HG03175 (cell line): ENCODE measurements around the gene NR1D2.

Source experiments
- ATAC-seq: cut with Tn5 transposase; IDR thresholded peaks from one replicate; pipeline ENCODE4 v1.9.1; 2021; ENCODE audit warnings: mild to moderate bottlenecking, moderate library complexity; ENCODE audit not compliant: unreplicated experiment

Gene NR1D2

GRCh38 chr3:23928524-23928923, 16.6 kb upstream of the NR1D2 start:
- ATAC-seq, result no peak

- no peak for ATAC-seq
Measured at GRCh38 chr3:23931597-23931996, 13.5 kb upstream of the NR1D2 start.

DNA sequence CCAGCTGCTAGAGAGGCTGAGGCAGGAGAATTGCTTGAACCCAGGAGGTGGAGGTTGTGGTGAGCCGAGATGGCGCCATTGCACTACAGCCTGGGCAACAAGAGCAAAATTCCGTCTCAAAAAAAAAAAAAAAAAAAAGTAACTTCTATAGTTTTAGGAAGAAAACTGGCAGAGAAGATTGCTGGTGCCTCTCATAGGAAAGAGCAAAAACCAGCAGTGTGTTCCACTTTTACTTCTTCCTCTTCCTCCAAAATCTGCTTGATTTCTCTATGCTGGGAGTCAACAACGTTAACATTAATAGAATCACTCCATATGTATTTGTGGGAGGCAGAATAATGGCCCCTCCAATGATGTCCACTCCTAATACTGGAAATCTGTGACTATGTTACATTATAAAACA, 12.5 kb upstream of the NR1D2 start:
- ATAC-seq, result no peak

GRCh38 chr3:23934253-23934652, 10.8 kb upstream of the NR1D2 start:
- ATAC-seq, result no peak

GRCh38 chr3:23937296-23937695, 7.8 kb upstream of the NR1D2 start:
- ATAC-seq, result no peak

DNA sequence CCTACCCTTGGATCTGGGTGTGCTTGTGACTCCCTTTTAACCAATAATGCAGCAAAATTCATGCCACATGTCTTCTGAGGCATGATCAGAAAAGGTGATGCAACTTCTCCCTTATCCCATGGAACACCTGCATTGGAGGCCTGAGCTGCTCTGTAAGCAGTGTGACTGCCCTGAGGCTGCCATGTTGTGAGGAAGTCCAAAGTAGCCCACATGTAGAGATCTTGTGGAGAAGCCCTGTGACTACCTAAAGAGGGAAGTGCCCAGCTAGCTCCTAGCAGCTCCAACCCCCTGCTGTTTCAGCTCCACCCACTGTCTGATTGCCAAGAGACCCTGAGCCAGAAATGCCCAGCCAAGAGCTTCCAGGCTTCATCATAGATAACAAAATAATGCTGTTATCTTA, 6.4 kb upstream of the NR1D2 start:
- ATAC-seq, result no peak

DNA sequence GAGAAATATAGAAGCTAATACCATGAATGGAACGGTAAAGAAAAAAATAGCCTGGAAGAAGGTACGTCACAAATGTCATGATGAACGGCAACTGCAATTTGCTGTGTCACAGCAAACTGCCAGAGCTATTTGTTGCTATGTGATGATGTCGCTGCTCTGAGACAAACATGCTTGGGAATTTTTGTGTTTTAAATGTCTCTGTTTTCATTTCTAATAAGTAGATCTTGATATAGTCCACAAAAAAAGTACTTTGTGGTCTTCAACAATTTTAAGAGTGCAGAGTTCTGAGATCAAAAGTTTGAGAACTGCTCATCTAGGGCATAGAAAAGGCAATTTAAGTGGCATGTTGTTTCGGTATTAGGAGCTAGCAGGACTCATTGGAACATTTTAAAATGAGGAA, 4.3 kb upstream of the NR1D2 start:
- ATAC-seq, result no peak

DNA sequence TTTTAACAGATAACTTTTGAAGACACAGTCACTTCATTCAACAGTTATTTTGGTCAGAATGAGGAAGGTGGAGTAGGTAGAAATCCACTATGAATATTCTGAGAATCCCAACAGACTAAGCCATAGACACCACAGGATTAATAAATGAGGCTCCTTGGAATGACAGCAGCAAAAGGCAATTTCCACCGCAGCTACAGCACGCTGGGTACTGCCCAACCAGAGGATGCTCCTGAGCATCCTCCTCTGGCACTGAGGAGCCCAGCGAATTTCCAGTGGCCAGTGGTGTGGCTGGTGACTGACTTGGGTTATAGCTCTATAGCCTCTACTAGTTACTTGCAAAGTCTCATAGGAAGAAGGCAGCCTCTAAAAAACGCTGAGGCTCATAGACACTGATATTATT, 3.6 kb upstream of the NR1D2 start:
- ATAC-seq, result no peak

- ATAC-seq, result no peak
Measured at GRCh38 chr3:23942546-23942945, 2.5 kb upstream of the NR1D2 start.

DNA sequence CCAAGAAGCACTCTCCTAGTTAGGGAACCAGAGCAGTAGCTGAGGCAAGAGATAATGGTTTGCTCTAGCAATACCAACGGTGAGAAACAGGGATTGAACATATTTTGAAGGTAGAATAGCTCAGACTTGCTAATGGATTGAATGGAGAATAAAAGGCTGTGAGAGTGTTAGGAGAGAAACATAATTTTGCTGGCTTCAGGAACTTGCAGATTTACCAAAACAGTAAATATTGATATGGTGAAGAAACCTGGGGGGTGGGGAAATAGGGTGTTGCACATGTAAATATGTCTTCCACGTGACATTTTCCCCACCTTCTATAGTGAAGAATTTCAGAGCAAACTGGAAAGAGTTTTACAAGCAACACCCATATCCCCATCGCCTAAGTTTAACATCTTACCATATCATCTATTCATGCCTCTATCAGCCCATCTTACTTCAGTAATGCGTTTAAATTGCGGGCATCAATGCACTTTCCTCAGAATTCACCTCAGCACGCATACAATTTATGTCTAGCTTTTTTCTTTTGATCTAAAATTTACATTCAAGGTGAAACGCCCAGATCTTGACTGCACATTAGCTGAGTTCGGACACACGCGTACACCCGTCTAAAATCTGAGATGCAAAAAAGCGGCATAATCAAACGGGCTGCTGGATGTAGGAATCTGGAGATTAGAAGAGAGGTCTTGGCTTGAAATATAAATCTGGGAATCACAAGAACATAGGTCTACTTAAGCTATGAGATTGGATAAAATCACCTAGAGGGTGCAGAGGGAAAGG, 891 bp upstream of the NR1D2 start:
- no peak for ATAC-seq

DNA sequence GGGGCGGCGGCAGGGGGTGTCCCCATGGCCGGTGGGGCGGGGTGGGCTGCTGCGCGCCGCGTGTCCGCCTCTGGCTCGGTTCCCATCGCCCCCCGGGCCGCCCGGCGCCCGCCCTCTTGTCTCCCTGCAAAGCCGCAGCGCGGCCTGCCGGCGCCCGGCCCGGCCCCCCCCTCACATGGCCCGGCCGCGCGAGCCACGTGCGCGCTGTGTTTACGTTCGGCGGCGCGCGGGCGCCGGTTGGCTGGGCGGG, 502 bp downstream of the NR1D2 start:
- no peak for ATAC-seq

GRCh38 chr3:23945913-23946687, 1.0 kb downstream of the NR1D2 start:
- peak; percentile 77 for ATAC-seq

DNA sequence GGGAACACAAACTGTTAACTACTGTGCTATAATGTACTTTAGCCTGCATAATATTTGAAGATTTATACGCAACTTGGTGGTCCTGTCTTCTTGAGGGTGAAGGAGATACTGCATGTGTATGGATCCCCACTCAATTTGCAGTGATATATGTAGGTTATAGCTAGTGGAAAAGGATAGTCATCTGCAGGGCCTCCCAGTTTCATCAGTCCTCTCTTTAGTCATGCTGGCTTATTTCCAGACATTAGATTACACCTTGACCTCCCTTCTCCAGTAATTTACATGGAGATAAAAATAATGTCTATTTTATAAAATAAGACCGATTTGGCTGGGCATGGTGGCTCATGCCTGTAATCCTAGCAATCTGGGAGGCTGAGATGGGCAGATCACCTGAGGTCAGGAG, 3.7 kb downstream of the NR1D2 start:
- ATAC-seq, result no peak

- peak; percentile 19 for ATAC-seq
Measured at GRCh38 chr3:23949784-23950183, 4.7 kb downstream of the NR1D2 start.

- peak; percentile 43 for ATAC-seq
Measured at GRCh38 chr3:23950293-23950692, 5.2 kb downstream of the NR1D2 start.

DNA sequence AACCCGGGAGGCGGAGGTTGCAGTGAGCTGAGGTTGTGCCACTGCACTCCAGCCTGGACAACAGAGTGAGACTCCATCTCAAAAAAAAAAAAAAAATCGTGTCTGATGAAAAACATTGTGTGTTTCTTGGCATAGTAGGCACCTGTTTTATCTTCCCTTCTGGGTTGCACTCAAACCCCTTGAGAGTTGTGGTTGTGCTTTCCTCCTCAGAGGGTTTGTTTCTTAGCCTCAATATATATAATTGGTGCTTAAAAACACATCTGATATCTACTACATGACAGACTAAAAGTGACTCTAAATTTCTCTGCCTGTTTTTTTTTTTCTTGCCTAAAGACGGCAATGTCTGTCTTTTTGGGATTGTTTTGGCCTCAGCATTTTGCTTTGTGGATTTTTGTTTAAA, 7.6 kb downstream of the NR1D2 start:
- peak; percentile 56 for ATAC-seq

GRCh38 chr3:23953523-23953922, 8.4 kb downstream of the NR1D2 start:
- ATAC-seq, result no peak

DNA sequence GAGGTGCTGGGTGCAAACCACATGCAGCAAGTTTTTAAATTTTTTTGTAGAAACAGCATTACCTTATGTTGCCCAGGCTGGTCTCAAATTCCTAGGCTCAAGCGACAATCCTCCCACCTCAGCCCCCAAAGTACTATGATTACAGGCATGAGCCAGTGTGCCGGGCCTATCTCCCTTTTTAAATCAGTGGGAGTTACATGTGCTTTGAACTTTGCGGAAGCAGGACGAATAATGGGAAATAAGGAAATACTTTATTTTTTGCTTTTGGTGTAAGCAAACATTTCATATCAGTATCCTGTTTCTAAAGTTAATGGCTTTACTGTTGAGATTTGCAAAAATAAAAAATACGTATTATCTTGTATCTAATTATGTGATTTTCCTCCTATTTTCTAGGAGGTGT, 9.1 kb downstream of the NR1D2 start:
- no peak for ATAC-seq

DNA sequence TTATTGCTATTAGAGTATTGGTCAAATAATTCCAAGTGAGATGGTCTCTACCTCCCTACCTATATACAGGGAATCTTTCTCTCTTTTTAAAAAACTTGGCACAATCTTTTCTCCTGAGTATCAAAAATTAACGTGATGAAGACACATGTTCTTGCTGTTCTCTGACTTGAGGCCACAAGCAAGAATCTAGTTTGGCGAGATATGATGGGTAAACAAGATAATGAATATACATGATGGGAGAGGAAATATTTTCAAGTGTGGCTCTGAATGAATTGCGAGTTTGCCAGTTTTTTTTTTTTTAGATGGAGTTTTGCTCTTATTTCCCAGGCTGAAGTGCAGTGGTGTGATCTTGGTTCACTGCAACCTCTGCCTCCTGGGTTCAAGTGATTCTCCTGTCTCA, 11.6 kb downstream of the NR1D2 start:
- no peak for ATAC-seq

- ATAC-seq, result no peak
Measured at GRCh38 chr3:23959135-23959900, 14.2 kb downstream of the NR1D2 start.

GRCh38 chr3:23960649-23961048, 15.6 kb downstream of the NR1D2 start:
- no peak for ATAC-seq

- no peak for ATAC-seq
Measured at GRCh38 chr3:23961066-23961465, 16.0 kb downstream of the NR1D2 start.
